A549 treated with RU486 at 1 μM for 4 hours (cell line): ENCODE data around the gene EIF5B. TPM values are rescaled to one million over a fixed set of nuclear protein-coding genes. Genes with fewer than 3 reads are reported as not detected.

ENCODE experiments used
- total RNA-seq: library from RNA; stranded (reverse); fragments of 200-300 nt; extraction: Qiagen RNA extraction; gene quantifications from 5 replicates; pipeline ENCODE4 v1.2.3, GENCODE V29; 2022; ENCODE audit warnings: low read depth

EIF5B gene, protein sequence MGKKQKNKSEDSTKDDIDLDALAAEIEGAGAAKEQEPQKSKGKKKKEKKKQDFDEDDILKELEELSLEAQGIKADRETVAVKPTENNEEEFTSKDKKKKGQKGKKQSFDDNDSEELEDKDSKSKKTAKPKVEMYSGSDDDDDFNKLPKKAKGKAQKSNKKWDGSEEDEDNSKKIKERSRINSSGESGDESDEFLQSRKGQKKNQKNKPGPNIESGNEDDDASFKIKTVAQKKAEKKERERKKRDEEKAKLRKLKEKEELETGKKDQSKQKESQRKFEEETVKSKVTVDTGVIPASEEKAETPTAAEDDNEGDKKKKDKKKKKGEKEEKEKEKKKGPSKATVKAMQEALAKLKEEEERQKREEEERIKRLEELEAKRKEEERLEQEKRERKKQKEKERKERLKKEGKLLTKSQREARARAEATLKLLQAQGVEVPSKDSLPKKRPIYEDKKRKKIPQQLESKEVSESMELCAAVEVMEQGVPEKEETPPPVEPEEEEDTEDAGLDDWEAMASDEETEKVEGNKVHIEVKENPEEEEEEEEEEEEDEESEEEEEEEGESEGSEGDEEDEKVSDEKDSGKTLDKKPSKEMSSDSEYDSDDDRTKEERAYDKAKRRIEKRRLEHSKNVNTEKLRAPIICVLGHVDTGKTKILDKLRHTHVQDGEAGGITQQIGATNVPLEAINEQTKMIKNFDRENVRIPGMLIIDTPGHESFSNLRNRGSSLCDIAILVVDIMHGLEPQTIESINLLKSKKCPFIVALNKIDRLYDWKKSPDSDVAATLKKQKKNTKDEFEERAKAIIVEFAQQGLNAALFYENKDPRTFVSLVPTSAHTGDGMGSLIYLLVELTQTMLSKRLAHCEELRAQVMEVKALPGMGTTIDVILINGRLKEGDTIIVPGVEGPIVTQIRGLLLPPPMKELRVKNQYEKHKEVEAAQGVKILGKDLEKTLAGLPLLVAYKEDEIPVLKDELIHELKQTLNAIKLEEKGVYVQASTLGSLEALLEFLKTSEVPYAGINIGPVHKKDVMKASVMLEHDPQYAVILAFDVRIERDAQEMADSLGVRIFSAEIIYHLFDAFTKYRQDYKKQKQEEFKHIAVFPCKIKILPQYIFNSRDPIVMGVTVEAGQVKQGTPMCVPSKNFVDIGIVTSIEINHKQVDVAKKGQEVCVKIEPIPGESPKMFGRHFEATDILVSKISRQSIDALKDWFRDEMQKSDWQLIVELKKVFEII
- 55.1 to 81.6 TPM (median 62.8 TPM) in 5 replicates for total RNA-seq

GRCh38 chr2:99337113-99338028, at the start of gene EIF5B:
Gene EIF5B (plus strand): TSS chr2:99337389. CDS start chr2:99337555, 166 bp downstream.

GRCh38 chr2:99301097-99301496, 36.1 kb upstream of the EIF5B start, which contains the start of gene LYG1:
Gene LYG1 (minus strand): TSS chr2:99301197. CDS start chr2:99295670, 5,527 bp downstream.

GRCh38 chr2:99335911-99336803, 1.0 kb upstream of the EIF5B start, which contains the start of gene TXNDC9:
Gene TXNDC9 (minus strand): TSS chr2:99336333. CDS start chr2:99333210, 3,123 bp downstream.

Other genes with a start within 250 kb of the EIF5B start
- 0.42 to 0.64 TPM (median 0.50 TPM) in 4 of 5 replicates, not detected in the other for gene C2orf15, start 195.7 kb upstream of the EIF5B start, total RNA-seq
- 3.5 to 9.8 TPM (median 3.9 TPM) in 5 replicates for gene TSGA10, start 182.4 kb upstream of the EIF5B start, total RNA-seq
- gene LIPT1, start 182.4 kb upstream of the EIF5B start, total RNA-seq: 3.6 to 4.1 TPM (median 3.9 TPM) in 5 replicates
- 17.3 to 30.8 TPM (median 26.5 TPM) in 5 replicates for gene MITD1, start 156.3 kb upstream of the EIF5B start, total RNA-seq
- gene MRPL30, start 156.2 kb upstream of the EIF5B start, total RNA-seq: 27.6 to 64.9 TPM (median 33.8 TPM) in 5 replicates
- gene LYG2, start 81.7 kb upstream of the EIF5B start, total RNA-seq: 0.17 TPM in 1 of 5 replicates, not detected in the others
- gene LYG1, start 36.2 kb upstream of the EIF5B start, total RNA-seq: 1.1 to 1.8 TPM (median 1.5 TPM) in 5 replicates
- gene TXNDC9, start 1.1 kb upstream of the EIF5B start, total RNA-seq: 40.1 to 57.4 TPM (median 45.5 TPM) in 5 replicates
- gene REV1, start 152.6 kb downstream of the EIF5B start, total RNA-seq: 10.3 to 13.0 TPM (median 12.0 TPM) in 5 replicates